Inferior parietal cortex (tissue), 1 donor: ENCODE data around the gene AFAP1.

ENCODE experiments used
- DNase-seq: peaks from one replicate; pipeline ENCODE4 v3.0.0-alpha.2; 2016; ENCODE audit errors: extremely low spot score

Gene AFAP1

GRCh38 chr4:7893539-7893938 lies 46.1 kb downstream of the AFAP1 start:
- DNase-seq, result no peak

GRCh38 chr4:7892212-7893019 lies 47.2 kb downstream of the AFAP1 start:
- no peak for DNase-seq

- no peak for DNase-seq
Observed at GRCh38 chr4:7890635-7891393, 48.8 kb downstream of the AFAP1 start.

- no peak for DNase-seq
Observed at GRCh38 chr4:7887436-7887835, 52.2 kb downstream of the AFAP1 start.

GRCh38 chr4:7886007-7886973 lies 53.4 kb downstream of the AFAP1 start:
- no peak for DNase-seq

GRCh38 chr4:7885216-7886006 lies 54.2 kb downstream of the AFAP1 start:
- no peak for DNase-seq

GRCh38 chr4:7880683-7881082 lies 59.0 kb downstream of the AFAP1 start:
- DNase-seq, result no peak

- no peak for DNase-seq
Observed at GRCh38 chr4:7879127-7879526, 60.5 kb downstream of the AFAP1 start.

- no peak for DNase-seq
Observed at GRCh38 chr4:7878323-7878722, 61.3 kb downstream of the AFAP1 start.

- no peak for DNase-seq
Observed at GRCh38 chr4:7877176-7877575, 62.5 kb downstream of the AFAP1 start.

GRCh38 chr4:7876201-7876875 lies 63.3 kb downstream of the AFAP1 start:
- DNase-seq, result no peak

GRCh38 chr4:7874838-7875237 lies 64.8 kb downstream of the AFAP1 start:
- DNase-seq, result no peak

- no peak for DNase-seq
Observed at GRCh38 chr4:7873881-7874280, 65.8 kb downstream of the AFAP1 start.

- DNase-seq, result peak; percentile 53
Observed at GRCh38 chr4:7872264-7872771, 67.3 kb downstream of the AFAP1 start.

- no peak for DNase-seq
Observed at GRCh38 chr4:7871356-7871755, 68.3 kb downstream of the AFAP1 start.

GRCh38 chr4:7868892-7869471 lies 70.7 kb downstream of the AFAP1 start:
- DNase-seq, result no peak

- DNase-seq, result no peak
Observed at GRCh38 chr4:7868436-7868775, 71.3 kb downstream of the AFAP1 start.

GRCh38 chr4:7867701-7868435 lies 71.8 kb downstream of the AFAP1 start:
- DNase-seq, result no peak

- no peak for DNase-seq
Observed at GRCh38 chr4:7867191-7867590, 72.5 kb downstream of the AFAP1 start.
